NCI-H510A (cell line): ENCODE results near the gene GNAQ.
"Not testable (repeated sequence)": the region's sequence is repeated elsewhere in the genome, so short reads cannot be mapped to it uniquely, and the experiment has no call there.

Experiments used
- DNase-seq: peaks from one replicate; lab custom pipeline; 2025; lab: John Stamatoyannopoulos, UW

The GNAQ gene

GRCh38 chr9:77731008-77731698, 300.5 kb downstream of the GNAQ start:
- DNase-seq, result peak; percentile 8

- no peak for DNase-seq
Measured at GRCh38 chr9:77729177-77729576, 302.4 kb downstream of the GNAQ start.

DNA sequence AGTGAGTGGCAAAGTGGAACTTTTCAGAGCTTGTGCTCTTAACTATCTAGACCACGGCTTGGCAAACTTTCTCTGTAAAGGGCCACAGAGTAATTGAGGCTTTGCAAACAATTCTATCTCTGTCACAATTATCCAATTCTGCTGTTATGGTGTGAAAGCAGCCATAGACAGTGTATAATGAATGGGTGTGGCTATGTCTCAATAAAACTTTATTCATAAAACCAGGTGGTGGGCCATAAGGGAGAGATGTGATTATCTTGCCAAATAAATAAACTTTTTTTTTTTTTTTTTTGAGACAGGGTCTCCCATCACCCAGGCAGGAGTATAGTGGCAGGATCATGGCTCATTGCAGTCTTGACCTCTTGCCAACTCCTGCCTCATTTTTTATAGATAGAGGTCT, 304.8 kb downstream of the GNAQ start:
- no peak for DNase-seq

- no peak for DNase-seq
Measured at GRCh38 chr9:77726289-77726688, 305.3 kb downstream of the GNAQ start.

DNA sequence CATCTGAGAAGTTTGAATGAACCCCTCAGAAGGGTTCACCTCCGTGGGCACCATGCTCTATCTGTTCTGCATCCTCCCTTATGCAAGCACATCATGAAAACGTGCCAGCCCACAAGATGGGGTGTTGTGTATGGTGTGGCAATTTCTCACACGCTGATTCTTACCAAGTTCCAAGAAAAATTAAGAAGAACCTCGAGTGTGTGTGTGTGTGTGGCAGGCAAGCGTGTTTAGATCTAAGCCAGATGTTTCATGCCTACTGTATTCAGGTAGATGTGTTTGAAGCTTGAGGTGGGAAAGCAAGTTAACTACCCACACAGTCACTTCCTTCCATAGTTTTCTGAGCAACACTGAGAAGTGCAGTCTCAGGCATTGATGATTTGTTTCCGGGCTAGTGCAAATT, 305.8 kb downstream of the GNAQ start:
- no peak for DNase-seq

DNA sequence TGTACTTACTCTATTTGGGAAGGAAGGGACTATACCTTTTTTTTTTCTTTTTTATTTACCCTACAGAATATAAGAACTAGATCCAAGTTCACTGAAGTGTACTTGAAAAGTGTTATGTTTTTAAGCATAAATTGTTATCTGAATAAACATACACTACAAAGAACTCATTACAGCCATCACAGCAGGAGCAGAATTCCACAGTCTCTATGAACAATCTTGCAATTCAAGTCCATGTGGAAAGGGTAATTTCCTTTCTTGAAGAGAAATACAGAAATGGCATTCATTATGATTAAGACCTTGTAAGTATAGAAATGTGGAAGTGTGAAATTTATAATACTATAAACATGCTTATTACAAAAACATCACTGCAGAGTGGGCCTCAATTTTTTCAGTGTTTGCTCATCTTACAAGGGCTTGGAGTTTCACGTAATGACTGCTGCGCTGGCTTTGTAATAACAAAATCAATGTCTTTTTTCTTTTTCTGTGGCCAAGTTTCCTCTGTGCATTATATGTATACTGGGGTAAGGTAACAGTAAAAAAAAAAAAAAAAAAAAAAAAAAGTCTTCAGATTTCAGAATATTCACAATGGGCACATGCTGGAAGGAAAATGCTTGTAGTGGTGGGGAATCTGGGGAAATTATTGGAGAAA, 306.4 kb downstream of the GNAQ start:
- DNase-seq, result no peak

- DNase-seq, result not testable (repeated sequence)
Measured at GRCh38 chr9:77721156-77721555, 310.5 kb downstream of the GNAQ start.

GRCh38 chr9:77719321-77719720, 312.3 kb downstream of the GNAQ start:
- no peak for DNase-seq

DNA sequence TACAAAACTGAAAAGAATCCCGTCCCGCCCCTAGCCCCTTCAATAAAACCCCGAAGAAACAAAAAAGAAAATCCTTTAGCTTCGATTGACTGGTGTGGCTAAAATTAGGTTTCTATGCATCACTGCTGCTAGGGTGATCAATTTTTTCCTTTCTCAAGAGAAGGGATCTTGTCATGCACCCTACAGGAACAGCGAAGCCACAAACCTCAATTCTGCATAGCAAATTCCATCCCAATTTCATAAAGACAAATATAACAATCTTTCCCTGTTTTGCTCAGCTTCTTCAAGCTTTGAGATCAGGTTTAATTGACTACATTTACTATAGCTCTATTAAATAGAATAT, 313.3 kb downstream of the GNAQ start:
- DNase-seq, result not testable (repeated sequence)

DNA sequence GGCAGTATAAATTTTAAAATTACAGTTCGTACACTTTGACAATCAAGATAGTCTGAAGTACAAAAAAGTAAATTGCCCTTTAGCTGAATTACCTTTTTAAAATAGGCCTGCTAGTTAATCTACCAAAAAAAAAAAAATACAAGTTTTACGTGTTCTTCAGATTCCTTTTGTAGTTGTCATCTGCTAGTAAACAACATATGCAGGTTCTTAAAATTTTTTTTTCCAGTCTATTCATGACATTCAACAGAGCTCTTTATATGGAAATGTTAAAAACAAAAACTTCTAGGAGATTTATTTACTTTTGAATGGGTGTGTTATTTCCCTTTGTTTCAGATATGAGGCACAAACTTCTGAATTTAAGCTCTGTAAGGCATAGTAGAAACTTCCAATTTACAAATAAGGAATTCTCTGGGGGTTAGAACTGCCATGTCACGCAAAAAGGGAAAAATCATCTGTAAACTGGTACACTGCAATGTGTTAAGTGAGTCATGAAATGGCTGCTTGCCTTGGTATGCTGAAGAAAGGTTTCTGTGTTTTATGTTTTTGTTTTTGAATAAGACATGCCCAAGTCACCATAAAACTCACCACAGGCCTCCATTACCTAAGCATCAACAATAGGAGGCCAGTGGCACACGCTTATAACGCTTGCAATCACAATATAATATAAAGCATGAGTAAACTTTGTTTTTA, 313.9 kb downstream of the GNAQ start:
- DNase-seq, result not testable (repeated sequence)

DNA sequence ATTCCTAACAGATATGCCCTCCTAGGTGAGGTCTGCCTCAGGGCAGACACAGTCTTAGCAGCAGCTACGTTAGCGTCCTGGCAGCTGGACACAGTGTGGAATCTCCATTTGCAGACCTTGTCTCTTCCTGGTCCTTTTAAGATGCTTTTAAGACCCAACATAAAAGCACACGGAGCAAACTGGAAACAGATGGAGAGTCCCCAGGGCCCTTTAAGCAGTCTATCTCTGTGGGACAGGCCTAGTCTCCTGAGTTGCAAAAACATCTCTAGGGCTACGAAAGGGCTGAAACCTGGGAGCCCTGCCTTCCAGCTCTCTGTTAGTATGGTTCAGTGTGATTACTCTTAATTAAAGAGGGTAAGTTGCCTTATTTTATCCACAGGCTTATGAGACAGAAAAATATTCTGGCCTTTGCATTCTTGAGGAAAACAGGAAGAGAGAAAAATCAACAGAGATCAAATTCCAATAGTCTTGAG, 317.5 kb downstream of the GNAQ start:
- no peak for DNase-seq

DNA sequence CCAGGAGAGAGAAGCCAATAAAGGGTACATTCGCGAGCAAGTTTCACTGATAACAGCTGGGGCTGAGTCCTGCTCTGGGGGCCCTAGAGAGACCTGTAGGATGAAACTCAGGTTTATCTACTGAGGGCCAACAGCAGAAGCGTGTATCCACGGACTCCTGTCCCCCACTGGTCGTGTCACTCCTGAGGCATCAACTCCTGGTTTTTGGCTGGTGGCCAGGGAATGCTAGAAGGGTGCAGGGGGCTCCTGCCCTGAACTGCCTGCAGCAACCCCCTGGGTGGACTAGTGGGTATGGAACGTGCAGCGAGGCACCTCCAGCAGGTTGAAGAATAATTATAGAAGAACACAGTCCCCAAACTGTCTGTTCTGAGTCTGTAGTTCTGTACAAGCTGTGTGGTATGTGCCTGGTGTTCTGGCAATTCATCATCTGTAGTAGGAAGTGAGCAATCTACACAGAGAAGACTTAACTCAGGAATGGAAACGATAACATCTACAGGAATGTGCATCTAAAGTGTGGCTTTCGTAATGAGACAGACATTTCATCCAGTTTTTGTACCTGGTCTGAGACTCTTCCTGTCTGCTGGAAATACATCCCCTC, 319.0 kb downstream of the GNAQ start:
- DNase-seq, result no peak

DNA sequence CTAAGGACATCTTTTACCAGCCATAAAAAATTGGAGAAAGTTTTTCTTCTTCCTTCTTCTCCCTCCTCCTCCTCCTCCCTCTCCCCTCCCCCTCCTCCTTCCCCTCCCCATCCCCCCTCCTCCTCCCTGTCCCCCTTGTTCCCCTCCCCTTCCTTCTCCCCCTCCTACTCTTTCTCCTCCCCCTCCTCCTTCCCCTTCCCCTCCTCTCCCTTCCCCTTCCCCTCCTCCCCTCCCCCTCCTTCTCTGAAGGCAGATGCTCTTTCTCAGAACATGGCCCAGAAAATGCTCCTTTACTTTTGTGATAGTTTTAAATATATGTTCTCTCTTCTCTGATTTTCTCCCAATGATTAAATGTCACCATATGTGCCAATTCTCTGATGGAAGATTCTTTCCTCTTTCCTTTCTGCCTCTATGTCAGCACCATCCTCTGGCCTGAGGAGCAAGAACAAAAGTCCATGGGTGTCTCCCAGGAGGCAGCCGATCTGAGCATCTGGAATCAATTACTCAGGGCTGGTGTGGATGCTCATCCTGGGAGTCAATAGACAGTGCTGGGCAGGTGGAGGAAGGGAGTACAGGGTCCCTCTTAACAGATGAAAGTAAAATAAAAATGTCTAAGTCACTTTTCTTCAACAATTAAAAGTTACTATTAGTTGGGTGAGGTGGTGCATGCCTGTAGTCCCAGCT, 320.5 kb downstream of the GNAQ start:
- no peak for DNase-seq

- no peak for DNase-seq
Measured at GRCh38 chr9:77710316-77710715, 321.3 kb downstream of the GNAQ start.

DNA sequence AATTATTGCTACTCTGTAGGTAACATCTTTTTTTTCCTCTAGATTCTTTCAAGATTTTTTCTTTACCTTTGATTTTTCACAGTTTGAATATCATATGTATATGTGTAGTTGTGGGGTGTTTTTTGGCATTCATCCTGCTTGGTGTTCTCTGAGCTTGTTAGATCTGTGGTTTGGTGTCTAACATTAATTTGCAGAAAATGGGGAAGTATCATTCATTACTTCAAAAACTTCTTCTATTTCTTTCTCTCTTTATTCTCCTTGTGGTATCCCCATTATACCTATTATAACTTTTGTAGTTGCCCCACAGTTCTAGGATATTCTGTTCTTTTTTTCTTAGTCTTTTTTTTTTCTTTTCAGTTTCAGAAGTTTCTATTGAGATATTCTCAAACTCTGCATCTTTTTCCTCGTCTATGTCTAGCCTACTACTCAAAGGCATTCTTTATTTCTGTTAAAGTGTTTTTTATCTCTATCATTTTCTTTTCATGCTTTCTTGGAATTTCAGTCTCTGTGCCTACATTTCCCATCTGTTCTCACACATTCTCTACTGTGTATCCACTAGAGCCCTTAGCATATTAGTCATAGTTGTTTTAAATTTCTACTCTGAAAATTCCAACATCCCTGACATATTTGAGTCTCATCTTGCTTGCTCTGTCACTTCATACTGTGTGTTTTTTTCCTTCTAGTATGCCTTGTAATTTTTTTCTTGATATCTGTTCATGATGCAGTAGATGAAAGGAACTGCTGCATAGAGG, 323.4 kb downstream of the GNAQ start:
- DNase-seq, result no peak

DNA sequence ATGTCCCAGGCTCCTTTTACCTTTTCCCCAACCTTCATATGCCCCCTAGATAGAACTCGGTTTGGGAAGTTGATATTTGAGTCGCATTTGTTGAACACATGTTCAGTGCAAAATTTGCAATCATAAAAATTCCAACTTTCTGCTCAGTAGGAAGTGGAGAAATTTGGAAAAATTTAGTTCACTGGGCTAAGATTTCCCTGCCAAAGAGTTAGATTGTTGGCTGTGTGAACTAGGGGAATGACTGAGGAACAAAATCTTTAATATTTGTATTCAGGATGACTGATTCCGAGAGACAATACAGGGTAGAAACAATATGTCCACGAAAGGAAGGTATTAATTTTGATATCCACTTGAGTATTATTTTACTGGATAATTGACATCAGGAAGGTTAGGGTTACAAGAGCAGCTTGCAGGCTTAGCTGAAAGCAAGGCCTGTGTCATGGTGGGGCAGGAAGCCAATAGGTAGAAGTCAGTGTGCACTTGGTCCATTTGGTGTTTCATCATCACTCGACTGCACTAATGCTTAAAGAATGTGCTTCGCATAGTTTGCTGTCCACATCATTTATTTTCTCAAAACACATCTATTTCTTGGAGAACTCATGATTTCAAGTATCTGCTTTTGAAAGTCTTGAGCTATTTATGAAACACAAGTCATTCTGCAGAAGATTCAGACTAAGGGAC, 324.1 kb downstream of the GNAQ start:
- DNase-seq, result no peak

DNA sequence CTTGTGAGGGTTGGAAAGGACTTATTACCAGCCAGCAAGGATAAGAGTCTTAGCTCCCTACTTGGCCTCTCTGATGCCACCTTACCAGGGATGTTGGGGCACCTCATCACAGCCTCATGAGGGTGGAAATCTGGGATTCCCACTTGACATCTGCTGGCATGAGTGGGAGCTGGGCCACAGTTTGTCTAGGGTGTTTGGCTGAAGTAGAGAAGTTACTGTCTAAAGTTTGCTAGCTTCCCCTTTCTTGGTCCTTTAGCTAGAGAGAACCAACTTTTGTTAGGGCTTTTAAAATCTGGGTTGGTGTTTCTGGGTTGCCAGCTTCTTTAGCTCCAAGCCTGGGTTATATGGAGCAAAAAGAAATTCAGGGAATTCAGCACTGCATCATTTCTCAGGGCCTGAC, 326.0 kb downstream of the GNAQ start:
- no peak for DNase-seq

GRCh38 chr9:77702521-77703390, 328.9 kb downstream of the GNAQ start:
- DNase-seq, result not testable (repeated sequence)

- no peak for DNase-seq
Measured at GRCh38 chr9:77697238-77697984, 334.2 kb downstream of the GNAQ start.
